GM19324 (cell line): ENCODE measurements around the gene TTF1.
"Not testable (repeated sequence)": the region's sequence is repeated elsewhere in the genome, so short reads cannot be mapped to it uniquely, and the experiment has no call there.

Experiments
- ATAC-seq: cut with Tn5 transposase; IDR thresholded peaks from one replicate; pipeline ENCODE4 v1.9.1; 2021; ENCODE audit warnings: mild to moderate bottlenecking, moderate library complexity; ENCODE audit not compliant: unreplicated experiment, low FRiP score

The TTF1 gene

DNA sequence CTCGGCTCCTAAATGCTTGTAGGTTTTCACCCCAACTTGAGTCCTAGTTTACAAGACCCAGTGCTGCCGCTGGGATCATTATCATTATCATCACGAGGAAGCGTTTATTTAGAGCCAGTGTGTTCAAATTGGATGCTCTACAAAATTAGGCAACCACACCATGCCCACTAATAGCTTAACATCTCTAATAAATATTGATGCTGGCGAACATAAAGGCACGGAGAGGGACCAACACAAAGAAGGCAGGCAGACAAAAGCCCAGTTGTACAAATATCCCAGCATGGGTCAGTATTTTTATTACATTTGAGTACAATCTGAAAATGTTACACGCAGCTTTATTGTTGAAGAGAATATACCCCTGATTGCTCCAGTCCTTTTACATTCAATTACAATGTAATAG, 8.1 kb upstream of the TTF1 start:
- ATAC-seq: no peak

DNA sequence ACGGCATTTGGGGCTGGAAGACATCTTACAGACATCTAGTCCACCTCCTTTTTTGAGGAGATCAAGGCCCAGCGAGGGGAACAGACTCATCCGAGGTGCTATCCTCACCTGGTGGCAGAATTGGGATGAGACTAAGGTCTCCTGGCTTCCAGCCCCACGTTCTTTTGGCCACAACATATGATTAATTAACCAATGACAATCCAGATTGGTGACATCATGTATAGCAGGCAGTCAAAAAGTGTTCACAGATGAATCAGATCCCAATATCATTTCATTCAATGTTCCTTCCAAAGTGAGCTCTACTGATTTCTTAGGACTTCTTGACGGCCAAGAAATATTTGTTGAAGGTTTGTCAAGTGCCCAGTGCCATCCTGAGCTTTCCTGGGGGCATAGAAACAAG, 7.3 kb upstream of the TTF1 start:
- ATAC-seq: no peak

GRCh38 chr9:132412089-132412488, 5.4 kb upstream of the TTF1 start:
- ATAC-seq: no peak

DNA sequence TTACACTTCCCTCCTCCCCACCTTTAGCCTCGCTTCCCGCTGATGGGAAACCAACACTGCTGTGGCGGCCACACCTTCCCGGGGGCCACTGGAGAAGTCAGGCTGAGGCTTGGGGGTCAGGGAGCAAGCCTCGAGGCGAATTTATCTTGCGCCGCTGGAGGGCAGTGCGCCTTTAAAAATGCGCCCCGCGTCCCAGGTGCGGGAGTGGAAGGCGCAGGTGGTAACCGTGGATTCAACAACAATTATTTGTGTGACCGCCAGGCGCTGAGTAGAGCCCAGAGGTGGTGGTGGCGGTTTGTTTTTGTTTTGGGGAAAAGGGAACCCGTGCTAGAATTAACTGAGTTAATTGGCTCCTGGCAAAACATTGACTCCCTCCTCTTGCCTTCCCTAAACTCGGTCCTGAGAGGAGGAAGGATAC, 4.5 kb upstream of the TTF1 start:
- ATAC-seq: peak; percentile 39

DNA sequence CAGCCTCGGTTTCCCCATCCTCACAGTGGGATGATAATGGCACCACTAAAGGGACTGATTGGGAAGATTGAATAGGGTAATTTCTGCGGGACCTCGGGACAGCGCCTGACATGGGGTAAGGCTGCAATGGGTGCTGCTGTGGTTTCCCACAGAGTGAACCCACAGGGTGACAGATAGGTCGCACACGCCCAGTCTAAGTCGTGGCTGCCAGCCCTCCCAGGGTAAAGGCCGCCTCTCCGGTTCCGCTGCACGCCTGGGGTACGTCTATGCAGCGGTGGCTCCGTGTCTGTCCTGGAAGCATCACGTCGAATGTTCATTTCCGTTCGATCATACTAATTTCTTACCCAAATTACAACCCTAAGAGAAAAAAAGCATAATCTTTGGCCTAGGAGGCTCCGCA, 4.0 kb upstream of the TTF1 start:
- no peak for ATAC-seq

DNA sequence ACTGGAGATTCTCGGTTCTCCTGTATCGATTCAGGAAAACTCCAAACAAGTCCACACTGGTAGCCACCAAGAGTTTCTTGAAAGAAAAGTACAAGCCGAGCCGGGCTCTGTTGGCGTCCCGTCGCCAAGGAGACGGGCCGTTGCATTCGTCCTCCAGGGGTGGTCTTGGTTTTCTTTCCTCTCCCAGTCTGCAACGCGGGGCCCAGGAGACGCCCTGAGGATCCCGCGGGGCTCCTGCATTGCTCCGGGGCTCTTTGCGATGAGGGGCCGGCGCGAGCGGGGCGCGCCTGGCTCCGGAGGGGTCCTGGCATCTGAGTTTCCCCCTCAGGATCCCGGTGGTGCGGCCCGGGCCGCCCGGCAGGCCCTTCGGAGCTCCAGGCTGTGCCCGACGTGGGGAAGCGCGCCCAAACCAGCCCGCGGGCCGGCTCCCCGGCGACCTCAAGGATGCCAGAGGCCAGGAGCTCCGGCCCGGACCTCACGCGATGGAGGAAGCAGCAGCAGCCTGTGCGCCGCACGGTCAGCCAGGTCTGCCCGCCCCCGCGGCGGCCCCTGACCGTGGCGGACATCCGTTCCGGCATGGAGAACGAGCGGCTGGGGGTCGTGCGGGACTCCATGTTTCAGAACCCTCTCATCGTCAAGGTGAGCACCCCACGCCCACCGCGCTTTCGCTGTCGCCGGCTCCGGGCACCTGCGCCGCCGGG, 3.3 kb upstream of the TTF1 start, which contains the start of gene CFAP77:
Gene CFAP77, plus strand, starts transcription at position 384 of the 701 bp plus-strand sequence. Its CDS starts 61 bp downstream, at position 445.
- no peak for ATAC-seq

DNA sequence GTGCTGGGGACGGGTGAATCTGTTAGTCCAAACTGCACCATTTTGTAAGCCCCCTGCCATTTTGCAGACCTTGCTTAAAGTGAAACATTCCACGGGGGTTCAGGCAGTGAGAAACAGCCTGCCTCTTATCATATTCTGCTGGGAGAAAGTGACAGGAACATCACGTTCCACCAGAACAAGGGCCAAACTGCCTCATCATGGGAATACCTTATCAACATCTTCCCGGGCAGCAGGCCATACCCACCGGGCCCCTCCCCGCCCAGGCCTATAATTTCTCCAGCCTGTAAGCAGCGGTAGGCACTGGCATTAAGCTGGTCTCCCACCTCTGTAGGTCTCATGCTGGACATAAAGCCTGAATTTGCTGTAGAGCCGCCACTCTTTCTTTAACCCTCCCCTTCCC, 1.9 kb upstream of the TTF1 start:
- no peak for ATAC-seq

- ATAC-seq: no peak
These were observed 556 bp upstream of the TTF1 start for GRCh38 chr9:132407196-132407595.

DNA sequence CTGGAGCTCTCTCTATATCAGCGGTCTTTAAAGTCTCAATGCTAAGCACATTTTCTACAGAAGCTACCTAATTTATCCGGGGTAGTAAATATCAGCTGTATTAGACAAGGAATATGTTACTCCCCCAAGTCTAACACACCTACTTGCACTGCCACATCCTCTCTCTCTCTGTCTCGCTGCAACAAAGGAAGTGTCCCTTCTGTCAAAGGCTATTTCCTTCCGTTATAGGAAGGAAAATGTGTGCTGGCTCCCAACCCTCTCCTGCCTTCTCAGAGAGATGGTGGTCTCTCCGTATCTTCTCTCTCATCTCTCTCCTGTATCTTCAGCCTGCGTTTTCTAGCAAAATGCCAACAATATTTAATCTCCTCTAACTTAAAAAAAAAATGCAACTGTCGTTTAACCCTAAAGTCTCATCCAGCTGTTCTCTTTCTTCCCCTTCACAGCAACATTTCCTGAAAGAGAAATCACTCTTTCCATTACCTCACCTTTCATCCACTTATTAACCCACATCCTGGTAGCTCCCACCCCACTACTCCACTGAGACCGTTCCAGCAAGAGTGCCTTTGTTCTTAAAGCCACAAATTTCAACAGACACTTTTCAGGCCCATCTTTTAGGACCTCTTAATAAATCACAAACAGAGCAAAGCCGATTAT, 2.3 kb downstream of the TTF1 start:
- ATAC-seq: no peak

DNA sequence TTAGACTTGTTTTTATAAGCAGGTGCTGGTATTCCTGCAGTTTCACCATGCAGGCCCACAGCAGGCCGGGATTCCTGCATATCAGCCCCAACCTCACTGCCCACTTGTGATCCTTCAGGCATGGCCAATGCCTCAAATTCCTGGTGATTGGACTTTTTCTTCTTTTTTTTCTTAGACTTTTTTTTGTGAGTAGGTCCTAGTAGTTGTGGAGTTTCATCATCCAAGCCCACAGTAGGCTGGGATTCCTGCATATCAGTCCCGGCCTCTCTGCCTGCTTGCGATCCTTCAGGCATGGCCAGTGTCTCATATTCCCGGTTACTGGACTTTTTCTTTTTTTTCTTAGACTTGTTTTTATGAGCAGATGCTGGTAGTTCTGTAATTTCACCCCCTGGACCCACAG, 4.8 kb downstream of the TTF1 start:
- no peak for ATAC-seq

DNA sequence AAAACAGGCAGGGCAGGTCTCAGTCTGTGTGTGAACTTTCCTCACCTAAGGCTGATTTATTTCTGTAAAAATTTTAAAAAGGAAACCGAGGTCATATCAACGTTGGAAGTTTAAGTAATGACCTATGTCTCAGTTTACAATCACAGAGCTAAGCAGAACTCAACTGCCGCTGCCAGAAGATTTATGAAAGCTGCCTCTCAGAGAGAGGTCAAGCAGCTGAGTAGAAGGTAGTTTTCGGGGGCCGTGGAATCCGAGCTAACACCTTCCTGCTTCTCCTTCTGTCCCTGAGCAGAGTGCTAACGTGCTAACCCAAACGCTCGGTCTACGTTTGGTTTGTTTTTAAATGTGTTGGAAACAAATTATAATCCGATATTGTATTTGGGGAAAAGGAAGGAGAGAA, 11.1 kb downstream of the TTF1 start:
- ATAC-seq: no peak

- no peak for ATAC-seq
These were observed 15.2 kb downstream of the TTF1 start for GRCh38 chr9:132391449-132391848.

DNA sequence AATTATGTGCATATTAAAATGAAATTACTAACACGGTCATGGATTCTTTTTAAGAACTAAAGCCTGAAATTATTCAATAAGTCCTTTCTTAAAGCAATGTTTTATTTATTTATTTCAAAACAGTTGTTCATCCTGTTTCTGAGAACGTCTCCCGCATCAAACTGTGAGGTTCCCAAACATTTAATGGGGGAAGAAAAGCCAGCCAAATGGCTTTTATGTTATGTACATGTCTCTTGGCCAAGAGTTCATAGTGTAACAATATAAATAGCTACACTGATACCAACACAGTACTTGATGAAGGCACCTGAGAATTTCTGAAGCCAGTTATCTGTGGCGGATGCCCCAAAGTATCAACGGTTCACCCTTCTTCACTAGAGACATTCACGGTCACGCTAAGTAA, 15.7 kb downstream of the TTF1 start:
- no peak for ATAC-seq

GRCh38 chr9:132387133-132387532, 19.5 kb downstream of the TTF1 start:
- no peak for ATAC-seq

DNA sequence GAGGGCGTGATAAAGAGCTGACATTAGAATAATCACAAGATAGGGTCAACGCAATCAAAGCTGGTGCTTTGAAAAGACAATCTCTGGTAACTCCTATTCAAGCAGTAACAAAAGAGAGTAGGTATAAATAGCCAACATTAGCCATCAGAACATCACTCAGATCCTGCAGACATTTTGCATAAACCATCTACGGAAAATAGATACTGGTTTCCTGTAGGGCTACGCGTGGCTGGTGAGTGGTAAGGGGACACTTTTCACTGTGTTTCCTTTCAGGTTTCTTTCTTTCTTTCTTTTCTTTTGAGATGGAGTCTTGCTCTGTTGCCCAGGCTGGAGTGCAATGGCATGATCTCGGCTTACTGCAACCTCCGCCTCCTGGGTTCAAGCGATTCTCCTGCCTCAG, 22.3 kb downstream of the TTF1 start:
- peak; percentile 49 for ATAC-seq

- ATAC-seq: peak; percentile 57
These were observed 23.2 kb downstream of the TTF1 start for GRCh38 chr9:132383462-132383883.

GRCh38 chr9:132381966-132382541, 24.6 kb downstream of the TTF1 start:
- peak; percentile 55 for ATAC-seq

DNA sequence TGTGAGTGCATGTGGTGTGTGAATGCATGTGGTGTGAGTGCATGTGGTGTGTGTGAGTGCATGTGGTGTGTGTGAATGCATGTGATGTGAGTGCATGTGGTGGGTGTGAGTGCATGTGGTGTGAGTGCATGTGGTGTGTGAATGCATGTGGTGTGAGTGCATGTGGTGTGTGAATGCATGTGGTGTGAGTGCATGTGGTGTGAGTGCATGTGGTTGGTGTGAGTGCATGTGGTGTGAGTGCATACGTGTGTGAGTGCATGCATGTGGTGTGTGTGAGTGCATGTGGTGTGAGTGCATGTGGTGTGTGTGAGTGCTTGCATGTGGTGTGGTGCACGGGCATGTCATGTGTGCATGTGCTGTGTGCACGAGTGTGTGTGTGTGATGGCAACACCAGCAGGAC, 28.2 kb downstream of the TTF1 start:
- ATAC-seq: not testable (repeated sequence)

- not testable (repeated sequence) for ATAC-seq
These were observed 28.9 kb downstream of the TTF1 start for GRCh38 chr9:132377769-132378168.

DNA sequence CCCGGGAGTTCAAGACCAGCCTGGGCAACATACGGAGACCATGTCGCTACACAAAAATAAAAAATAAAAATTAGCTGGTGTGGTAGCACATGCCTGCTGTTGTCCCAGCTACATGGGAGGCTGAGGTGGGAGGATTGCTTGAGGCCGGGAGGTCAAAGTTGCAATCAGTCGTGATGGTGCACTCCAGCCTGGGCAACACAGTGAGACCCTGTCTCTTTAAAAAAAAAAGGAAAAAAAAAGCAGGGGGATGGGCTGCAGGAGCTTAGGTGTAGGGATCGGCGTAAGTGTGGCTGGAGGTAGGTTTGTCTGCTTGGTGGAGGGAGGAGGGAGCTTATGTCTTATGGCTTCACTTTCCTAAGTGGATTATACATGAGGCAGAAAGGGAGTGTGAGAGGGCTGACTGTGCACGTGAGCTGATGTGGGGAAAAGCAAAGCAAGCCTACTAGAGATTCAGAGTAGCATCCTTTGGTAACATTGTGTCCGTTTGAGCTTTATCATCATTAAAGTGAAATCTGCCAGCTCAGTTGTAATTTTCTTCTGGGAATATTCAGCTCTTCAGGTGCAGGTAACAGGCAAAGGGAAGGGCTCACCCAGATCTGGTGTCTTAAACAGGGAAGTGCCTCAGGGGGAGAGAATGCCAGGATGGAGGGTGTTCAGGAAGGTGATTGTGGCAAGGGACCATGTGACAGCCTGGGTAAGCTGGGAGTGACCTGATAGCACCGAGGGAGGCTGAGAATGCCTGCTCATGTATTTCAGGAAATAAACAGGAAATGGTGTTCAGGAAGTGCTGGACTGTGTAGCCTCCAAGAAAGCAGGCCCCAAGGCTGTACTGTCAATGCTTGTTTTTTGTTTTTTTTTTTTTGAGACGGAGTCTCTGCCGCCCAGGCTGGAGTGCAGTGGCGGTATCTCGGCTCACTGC, 34.2 kb downstream of the TTF1 start:
- no peak for ATAC-seq

DNA sequence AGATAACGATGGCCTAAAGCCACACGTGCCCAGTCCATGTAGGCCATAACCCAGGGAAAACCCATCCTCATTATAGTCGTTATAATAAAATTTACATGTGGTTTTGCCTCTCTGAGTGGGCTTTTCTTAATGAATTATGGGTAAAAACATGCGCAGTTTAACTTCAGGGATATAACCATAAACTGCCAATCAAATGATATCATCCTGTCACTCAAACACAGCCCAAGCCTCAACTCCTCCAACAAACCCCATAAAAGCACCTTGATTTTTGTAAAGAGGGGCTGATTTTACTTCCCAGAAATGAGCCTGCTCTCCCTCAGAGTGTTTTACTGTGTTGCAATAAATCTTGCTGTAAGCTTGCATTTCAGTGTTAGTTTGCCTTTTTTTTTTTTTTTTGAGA, 36.0 kb downstream of the TTF1 start:
- no peak for ATAC-seq
